OCI-LY7 (cell line): ENCODE data around the gene MTERF4.

Experiments
- CTCF ChIP-seq: fragments of 200-600 bp; sonication (generic); conservative IDR thresholded peaks from 2 replicates; pipeline ENCODE4 v1.5.1; 2014; ENCODE audit warnings: mild to moderate bottlenecking, antibody characterized with exemption, low read length, moderate library complexity, mixed read lengths
- EZH2phosphoT487 ChIP-seq: fragments of 200-600 bp; sonication (generic); IDR thresholded peaks from 2 replicates; pipeline ENCODE4 v1.6.1; 2018; ENCODE audit warnings: low read depth, borderline replicate concordance, mild to moderate bottlenecking, mixed run types, antibody characterized with exemption, low read length, moderate library complexity, mixed read lengths

- TF ChIP-seq CTCF (no peak), EZH2phosphoT487 (no peak)
Observed at GRCh38 chr2:241049739-241050623, 52.1 kb downstream of the MTERF4 start.
